ENCODE results near the gene PTPRN2. TPM values are rescaled to one million over a fixed set of nuclear protein-coding genes. Genes with fewer than 3 reads are reported as not detected.
"Not testable (repeated sequence)": the region's sequence is repeated elsewhere in the genome, so short reads cannot be mapped to it uniquely, and the experiment has no call there.

PTPRN2 gene
- total RNA-seq, 2 donors from 2014 or later: 26.1 to 55.5 TPM

DNA sequence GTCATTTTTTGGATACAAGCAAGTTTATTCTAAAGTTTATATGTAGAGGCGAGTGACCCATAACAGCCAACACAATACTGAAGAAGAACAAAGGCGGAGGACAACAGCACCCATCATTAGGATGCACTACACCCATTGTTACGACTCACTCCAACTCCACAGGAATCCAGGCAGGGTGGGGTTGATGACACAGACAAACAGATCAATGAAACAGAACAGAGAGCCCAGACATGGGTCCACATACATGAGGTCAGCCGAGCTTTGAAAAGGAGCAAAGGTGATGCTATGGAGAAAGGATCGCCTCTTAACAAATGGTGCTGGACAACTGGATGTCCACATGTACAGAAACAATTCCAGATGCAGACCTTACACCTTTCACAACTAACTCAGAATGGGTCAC is 426.4 kb downstream of the PTPRN2 start:
- Histone ChIP-seq H3K4me1 (replicated peaks) (no peaks in the 10 kb centered on the region), H3K27me3 (replicated peaks; ENCODE audit: insufficient read depth) (no peaks in the 10 kb centered on the region), H3K9me3 (no peaks in the 10 kb centered on the region), H3K4me3 (no peak overlapping the region), H3K36me3 (no peaks in the 10 kb centered on the region), H3K27ac (no peak overlapping the region)
- no peak for TF ChIP-seq CTCF (IDR thresholded peaks at IDR 0.05)
- TF ChIP-seq POLR2A (IDR thresholded peaks at IDR 0.05): no peak
- no peak for TF ChIP-seq POLR2AphosphoS5 (IDR thresholded peaks at IDR 0.05)
- WGBS: 94% methylated on average over 5 of the region's 5 CpGs
- intact Hi-C loops (cut with DNase I): no loop called here
- no peak for DNase-seq (ENCODE audit: low spot score)

GRCh38 chr7:158160199-158160598 is 427.4 kb downstream of the PTPRN2 start:
- H3K4me1 ChIP-seq (replicated peaks): no peaks in the 10 kb centered on the region
- 67% methylated on average over 5 of the region's 5 CpGs for WGBS
- no peak for TF ChIP-seq POLR2A (IDR thresholded peaks at IDR 0.05)
- no peak for TF ChIP-seq CTCF (IDR thresholded peaks at IDR 0.05)
- TF ChIP-seq POLR2AphosphoS5 (IDR thresholded peaks at IDR 0.05): no peak

GRCh38 chr7:158157460-158157859 is 430.2 kb downstream of the PTPRN2 start:
- WGBS: 66% methylated on average over 9 of the region's 16 CpGs
- no peaks in the 10 kb centered on the region for H3K9me3 ChIP-seq
- H3K27ac ChIP-seq: no peak overlapping the region
- H3K4me1 ChIP-seq (replicated peaks): no peaks in the 10 kb centered on the region
- H3K36me3 ChIP-seq: no peaks in the 10 kb centered on the region
- no peaks in the 10 kb centered on the region for H3K27me3 ChIP-seq (replicated peaks; ENCODE audit: insufficient read depth)
- DNase-seq (ENCODE audit: low spot score): no peak
- TF ChIP-seq POLR2AphosphoS5 (IDR thresholded peaks at IDR 0.05): no peak
- TF ChIP-seq POLR2A (IDR thresholded peaks at IDR 0.05): no peak
- no peak for TF ChIP-seq CTCF (IDR thresholded peaks at IDR 0.05)
- intact Hi-C loops (cut with DNase I): no loop called here
- no peak overlapping the region for H3K4me3 ChIP-seq

More at GRCh38 chr7:158160199-158160598, 427.4 kb downstream of the PTPRN2 start:
- DNase-seq (ENCODE audit: low spot score): no peak
- Histone ChIP-seq H3K9me3 (no peaks in the 10 kb centered on the region), H3K27me3 (replicated peaks; ENCODE audit: insufficient read depth) (no peaks in the 10 kb centered on the region), H3K36me3 (no peaks in the 10 kb centered on the region), H3K27ac (no peak overlapping the region), H3K4me3 (no peak overlapping the region)
- intact Hi-C loops (cut with DNase I): no loop called here

- DNase-seq (ENCODE audit: low spot score): peak; percentile 77
- H3K4me1 ChIP-seq (replicated peaks); H3K4me3 ChIP-seq; H3K27ac ChIP-seq; H3K36me3 ChIP-seq; H3K27me3 ChIP-seq (replicated peaks; ENCODE audit: insufficient read depth); intact Hi-C loops (cut with DNase I); H3K9me3 ChIP-seq: not testable (repeated sequence)
- 48% methylated on average over 17 of the region's 17 CpGs for WGBS
Observed at GRCh38 chr7:158151273-158151672, 436.4 kb downstream of the PTPRN2 start.

DNA sequence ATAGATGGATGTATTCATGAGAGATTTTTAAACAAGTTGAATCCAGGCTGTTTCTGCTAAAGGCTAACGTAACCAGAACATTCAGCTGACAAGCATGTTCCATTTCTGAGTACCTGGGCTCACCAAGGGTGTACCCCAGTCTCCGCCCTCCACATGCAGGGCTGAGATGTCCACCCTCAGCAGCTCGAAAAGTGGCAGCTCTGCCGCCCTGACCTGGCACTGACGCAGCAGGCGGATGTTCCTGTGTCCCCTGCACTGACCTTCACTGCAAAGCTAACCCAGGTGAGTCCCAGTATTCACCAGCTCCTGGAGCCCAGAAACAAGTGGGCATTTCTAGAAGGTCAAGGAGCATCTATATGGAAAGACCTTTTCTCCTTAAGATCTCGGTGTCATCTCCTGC is 437.4 kb downstream of the PTPRN2 start:
- no peak for TF ChIP-seq POLR2A (IDR thresholded peaks at IDR 0.05)
- TF ChIP-seq CTCF (IDR thresholded peaks at IDR 0.05): no peak
- no peak for TF ChIP-seq POLR2AphosphoS5 (IDR thresholded peaks at IDR 0.05)
- Histone ChIP-seq H3K27ac (no peak overlapping the region), H3K27me3 (replicated peaks; ENCODE audit: insufficient read depth) (no peaks in the 10 kb centered on the region), H3K4me1 (replicated peaks) (no peaks in the 10 kb centered on the region), H3K36me3 (no peaks in the 10 kb centered on the region), H3K4me3 (no peak overlapping the region), H3K9me3 (no peaks in the 10 kb centered on the region)
- intact Hi-C loops (cut with DNase I): no loop called here
- WGBS: 83% methylated on average over 7 of the region's 7 CpGs
- no peak for DNase-seq (ENCODE audit: low spot score)

- H3K27ac ChIP-seq; intact Hi-C loops (cut with DNase I); DNase-seq (ENCODE audit: low spot score); H3K4me1 ChIP-seq (replicated peaks); H3K9me3 ChIP-seq; H3K4me3 ChIP-seq; H3K27me3 ChIP-seq (replicated peaks; ENCODE audit: insufficient read depth); H3K36me3 ChIP-seq: not testable (repeated sequence)
- 89% methylated on average over 13 of the region's 18 CpGs for WGBS
Observed at GRCh38 chr7:158147431-158147830, 440.2 kb downstream of the PTPRN2 start.
